ENCODE measurements around the gene TRIM27.
A peak's percentile ranks its signal among the peaks of the same experiment; 100 is the strongest.
"Not testable (repeated sequence)": the region's sequence is repeated elsewhere in the genome, so short reads cannot be mapped to it uniquely, and the experiment has no call there.

The TRIM27 gene

GRCh38 chr6:28864326-28864923, 59.4 kb downstream of the TRIM27 start:
- DNase-seq (ENCODE audit: low spot score), result no peak

- peak; percentile 92 for DNase-seq (ENCODE audit: low spot score)
These were observed 60.0 kb downstream of the TRIM27 start for GRCh38 chr6:28863604-28864325.

GRCh38 chr6:28862077-28862476, 61.7 kb downstream of the TRIM27 start:
- no peak for DNase-seq (ENCODE audit: low spot score)

- DNase-seq (ENCODE audit: low spot score), result no peak
These were observed 62.4 kb downstream of the TRIM27 start for GRCh38 chr6:28861339-28861738.

GRCh38 chr6:28860581-28860980, 63.2 kb downstream of the TRIM27 start:
- no peak for DNase-seq (ENCODE audit: low spot score)

GRCh38 chr6:28858963-28859362, 64.8 kb downstream of the TRIM27 start:
- DNase-seq (ENCODE audit: low spot score), result no peak

- DNase-seq (ENCODE audit: low spot score), result no peak
These were observed 67.2 kb downstream of the TRIM27 start for GRCh38 chr6:28856620-28857005.

- not testable (repeated sequence) for DNase-seq (ENCODE audit: low spot score)
These were observed 69.4 kb downstream of the TRIM27 start for GRCh38 chr6:28854405-28854804.

Data from CD4-positive, alpha-beta T cell treated with Interleukin-2 at 100 ng/mL for 4 hours (primary cell).